SK-N-SH (cell line): ENCODE data around the gene MYLK4. TPM values are rescaled to one million over a fixed set of nuclear protein-coding genes. Genes with fewer than 3 reads are reported as not detected.
A peak's percentile ranks its signal among the peaks of the same experiment; 100 is the strongest.

Experiments
- CTCF ChIA-PET: fragments of 300-600, 350-600 bp; formaldehyde crosslinking; extraction: SDS; loops from one replicate; lab custom pipeline; 2021; lab: Yijun Ruan, JAX
- POLR2A ChIA-PET: fragments of 350-600 bp; sonication (Branson Sonifier 250); formaldehyde crosslinking; extraction: SDS; loops from one replicate; lab custom pipeline; 2020; ENCODE audit warnings: antibody characterized with exemption, inconsistent platforms; lab: Yijun Ruan, JAX
- DNase-seq: peaks from one replicate; pipeline ENCODE4 v3.0.0; 2012
- H2AFZ ChIP-seq: fragments of 200-600 bp; sonication (generic); 2 replicates; pipeline ENCODE4 v1.8.1; 2016; ENCODE audit warnings: antibody characterized with exemption, mild to moderate bottlenecking, low read depth
- H3F3A ChIP-seq: fragments of 200-600 bp; sonication (generic); replicated peaks from 2 replicates; pipeline ENCODE3; 2016; ENCODE audit warnings: antibody characterized with exemption, mild to moderate bottlenecking; ENCODE audit not compliant: insufficient read depth
- H3K27ac ChIP-seq, 2 experiments: fragments of 200-500 bp in 1 of 2; fragments of 200-600 bp in 1 of 2; sonication (Bioruptor generic) in 1 of 2; sonication (generic), shearing (Covaris generic) in 1 of 2; 2 replicates each; pipeline versions ENCODE4 v1.5.1 to v1.6.1; 2014 to 2016; ENCODE audit warnings: low read depth in 2 of 2, inconsistent platforms in 1 of 2, low read length in 1 of 2, mild to moderate bottlenecking in 1 of 2, mixed read lengths in 1 of 2
- H3K27me3 ChIP-seq: fragments of 200-600 bp; sonication (generic), shearing (Covaris generic); 2 replicates; pipeline ENCODE4 v1.6.1; 2016; ENCODE audit warnings: mixed run types; ENCODE audit not compliant: insufficient read depth
- H3K36me3 ChIP-seq, 2 experiments: fragments of 200-500 bp in 1 of 2; fragments of 200-600 bp in 1 of 2; sonication (Bioruptor generic) in 1 of 2; sonication (generic) in 1 of 2; replicated peaks in 1 of 2; 2 replicates each; pipeline versions ENCODE3 to v1.5.1; 2014 to 2016; ENCODE audit warnings: low read length in 1 of 2, mild to moderate bottlenecking in 1 of 2; ENCODE audit not compliant: insufficient read depth in 2 of 2, control insufficient read depth in 1 of 2
- H3K4me1 ChIP-seq, 2 experiments: fragments of 200-500 bp in 1 of 2; fragments of 200-600 bp in 1 of 2; sonication (Bioruptor generic) in 1 of 2; sonication (generic), shearing (Covaris generic) in 1 of 2; 2 replicates each; pipeline versions ENCODE4 v1.5.1 to v1.6.1; 2014 to 2016; ENCODE audit warnings: low read depth in 1 of 2, low read length in 1 of 2, mixed run types in 1 of 2; ENCODE audit not compliant: insufficient read depth in 2 of 2, control insufficient read depth in 1 of 2
- H3K4me2 ChIP-seq: fragments of 200-600 bp; sonication (generic), shearing (Covaris generic); 2 replicates; pipeline ENCODE4 v1.6.1; 2017; ENCODE audit warnings: mixed run types
- H3K4me3 ChIP-seq, 2 experiments: fragments of 200-500 bp in 1 of 2; fragments of 200-600 bp in 1 of 2; sonication (Bioruptor generic) in 1 of 2; sonication (generic), shearing (Covaris generic) in 1 of 2; 2 replicates each; pipeline versions ENCODE4 v1.5.1 to v1.8.1; 2014 to 2016; ENCODE audit warnings: low read depth in 2 of 2, inconsistent platforms in 1 of 2, low read length in 1 of 2, mild to moderate bottlenecking in 1 of 2, mixed read lengths in 1 of 2, moderate library complexity in 1 of 2
- H3K79me2 ChIP-seq: fragments of 200-600 bp; sonication (generic); 2 replicates; pipeline ENCODE4 v1.8.1; 2017; ENCODE audit warnings: mild to moderate bottlenecking; ENCODE audit not compliant: insufficient read depth
- H3K9ac ChIP-seq: fragments of 200-600 bp; sonication (generic); 2 replicates; pipeline ENCODE4 v1.6.1; 2017; ENCODE audit warnings: mixed run types
- H3K9me2 ChIP-seq: fragments of 200-600 bp; sonication (generic); 2 replicates; pipeline ENCODE4 v1.6.1; 2017; ENCODE audit warnings: mixed run types
- H3K9me3 ChIP-seq: fragments of 200-600 bp; sonication (generic); 2 replicates; pipeline ENCODE4 v1.6.1; 2017; ENCODE audit warnings: mixed run types, mild to moderate bottlenecking, moderate library complexity
- H4K20me1 ChIP-seq: fragments of 200-600 bp; sonication (generic); 2 replicates; pipeline ENCODE4 v1.6.1; 2017; ENCODE audit warnings: mild to moderate bottlenecking, mixed run types; ENCODE audit not compliant: insufficient read depth
- CTCF ChIP-seq: fragments of 200-600 bp; sonication (generic); IDR thresholded peaks from 2 replicates; pipeline ENCODE4 v1.6.1; 2017; ENCODE audit warnings: antibody characterized with exemption, mild to moderate bottlenecking, moderate library complexity
- EZH2phosphoT487 ChIP-seq: fragments of 200-600 bp; sonication (generic); IDR thresholded peaks from 2 replicates; pipeline ENCODE4 v1.6.1; 2017; ENCODE audit warnings: low read depth, mixed run types, mild to moderate bottlenecking, antibody characterized with exemption, moderate library complexity, borderline replicate concordance
- FOSL2 ChIP-seq: IDR thresholded peaks from 2 replicates; pipeline ENCODE4 v1.4.0; 2012; ENCODE audit warnings: low read depth, mild to moderate bottlenecking, moderate library complexity, borderline replicate concordance
- FOXJ3 ChIP-seq: sonication (generic); formaldehyde crosslinking; IDR thresholded peaks from 2 replicates; pipeline ENCODE4 v1.5.1; 2020; ENCODE audit warnings: mild to moderate bottlenecking, missing genetic modification reagents
- FOXM1 ChIP-seq: IDR thresholded peaks from 2 replicates; pipeline ENCODE4 v1.4.0; 2012; ENCODE audit warnings: low read depth, mild to moderate bottlenecking
- GATA2 ChIP-seq: sonication (generic); formaldehyde crosslinking; IDR thresholded peaks from 2 replicates; pipeline ENCODE4 v1.5.0; 2020; ENCODE audit warnings: mild to moderate bottlenecking, missing genetic modification reagents
- NFIC ChIP-seq: IDR thresholded peaks from 2 replicates; pipeline ENCODE4 v1.4.0; 2012; ENCODE audit warnings: borderline replicate concordance
- POLR2AphosphoS5 ChIP-seq: IDR thresholded peaks from 2 replicates; pipeline ENCODE4 v1.6.1; 2012; ENCODE audit warnings: low read depth, low read length
- RFX5 ChIP-seq: IDR thresholded peaks from 2 replicates; pipeline ENCODE4 v1.6.1; 2012; ENCODE audit warnings: mild to moderate bottlenecking, improper control_type of control experiment, low read length
- SMC3 ChIP-seq: IDR thresholded peaks from 2 replicates; pipeline ENCODE4 v1.6.1; 2012; ENCODE audit warnings: low read depth, low read length, improper control_type of control experiment
- TCF12 ChIP-seq: IDR thresholded peaks from 2 replicates; pipeline ENCODE4 v1.4.0; 2012
- WGBS: methylation state at CpG from one replicate; pipeline ENCODE4 v1.1.6; 2017; ENCODE audit warnings: low lambda C conversion rate; 5-methylcytosine and 5-hydroxymethylcytosine counted together
- polyA plus RNA-seq, 3 experiments: library from polyadenylated mRNA; depleted of rRNA; stranded (reverse); fragments of >200 nt; gene quantifications; 2 replicates each; pipeline ENCODE4 v1.2.3, GENCODE V29; 2012

The MYLK4 gene
- polyA plus RNA-seq, 1 of the 3 experiments (the other 2 are of a cell fraction), result 0.16 TPM

DNA sequence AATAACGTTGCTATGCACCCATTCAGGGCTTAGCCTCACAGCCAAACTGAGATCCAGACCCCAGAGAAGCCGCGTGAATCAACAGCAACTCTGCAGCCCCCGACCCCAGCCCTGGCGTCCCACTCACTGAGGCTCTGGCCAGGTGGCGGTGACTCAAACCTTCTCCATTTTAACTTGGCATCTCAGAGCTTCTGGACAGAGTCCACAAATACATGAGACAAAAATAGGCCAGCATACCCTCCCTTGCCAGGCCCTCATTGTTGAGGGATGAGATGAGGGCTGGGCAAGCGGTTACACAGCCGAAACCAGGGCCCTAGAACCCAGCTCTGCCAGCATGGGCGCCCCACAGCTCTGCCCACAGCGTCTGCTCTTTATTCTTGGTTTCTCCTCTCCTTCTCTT lies 118.4 kb downstream of the MYLK4 start:
- POLR2A ChIA-PET, result no interaction called here
- DNase-seq, result no peak
- H3K9ac ChIP-seq, result no peak overlapping the region
- H3K9me2 ChIP-seq, result no peaks in the 10 kb centered on the region
- no peak overlapping the region for H2AFZ ChIP-seq
- TF ChIP-seq TCF12 (peak; percentile 30; the same call in 1 of the 2 replicates), NFIC (peak; percentile 32; the same call in 1 of the 2 replicates), FOSL2 (peak; percentile 14; the same call in 1 of the 2 replicates), SMC3 (no peak)
- TF ChIP-seq, all 33 proteins: peak for 3
- Histone ChIP-seq H3K27me3 (no peaks in the 10 kb centered on the region), H4K20me1 (no peaks in the 10 kb centered on the region), H3K36me3 (no peaks in the 10 kb centered on the region), H3K79me2 (no peaks in the 10 kb centered on the region), H3F3A (no peaks in the 10 kb centered on the region), H3K4me3 (no peak overlapping the region), H3K27ac (no peak overlapping the region), H3K4me1 (peaks cover 6 to 11% of the 10 kb centered on the region in 2 experiments; a peak in 2 of 4 replicates), H3K4me2 (no peak overlapping the region), H3K9me3 (no peaks in the 10 kb centered on the region)
- 89% methylated on average over 7 of the region's 10 CpGs for WGBS
- CTCF ChIA-PET, result interaction anchor here (0.7 to 4.1 kb wide), 3 partner anchors 13 to 1035 kb away, joined by 3 to 59 read pairs (median 3); no protein-coding TSS in a partner anchor

GRCh38 chr6:2630891-2631571 lies 119.7 kb downstream of the MYLK4 start:
- H3K27ac ChIP-seq, result no peak overlapping the region
- no peak overlapping the region for H3K9ac ChIP-seq
- peaks cover 6 to 11% of the 10 kb centered on the region in 2 experiments; a peak in 2 of 4 replicates for H3K4me1 ChIP-seq
- no peaks in the 10 kb centered on the region for H3K9me2 ChIP-seq
- H3K27me3 ChIP-seq, result no peaks in the 10 kb centered on the region
- H3K4me2 ChIP-seq, result 0 out of 2 replicates have a peak overlapping the region, but pooled peaks have one; percentile 42
- no peaks in the 10 kb centered on the region for H3K79me2 ChIP-seq
- H3F3A ChIP-seq, result no peaks in the 10 kb centered on the region
- no peaks in the 10 kb centered on the region for H3K36me3 ChIP-seq
- POLR2A ChIA-PET, result no interaction called here
- H2AFZ ChIP-seq, result no peak overlapping the region
- H3K9me3 ChIP-seq, result no peaks in the 10 kb centered on the region
- no peak for DNase-seq
- H4K20me1 ChIP-seq, result no peaks in the 10 kb centered on the region
- 52% methylated on average over 5 of the region's 14 CpGs for WGBS
- H3K4me3 ChIP-seq, result no peak overlapping the region
- CTCF ChIA-PET, result interaction anchor here (0.7 to 1.3 kb wide), 3 partner anchors 14 to 1035 kb away, joined by 3 read pairs; no protein-coding TSS in a partner anchor
- no peak for TF ChIP-seq FOXJ3 (CRISPR knock-in tag)
- TF ChIP-seq EZH2phosphoT487, result no peak
- TF ChIP-seq RFX5, result no peak
- TF ChIP-seq SMC3, result no peak
- TF ChIP-seq POLR2AphosphoS5, result no peak
- TF ChIP-seq CTCF, result no peak
- no peak for TF ChIP-seq GATA2 (CRISPR knock-in tag)
- no peak for TF ChIP-seq FOXM1
